ENCODE results near the gene SBF1. TPM values are rescaled to one million over a fixed set of nuclear protein-coding genes. Genes with fewer than 3 reads are reported as not detected.

Gene SBF1, protein sequence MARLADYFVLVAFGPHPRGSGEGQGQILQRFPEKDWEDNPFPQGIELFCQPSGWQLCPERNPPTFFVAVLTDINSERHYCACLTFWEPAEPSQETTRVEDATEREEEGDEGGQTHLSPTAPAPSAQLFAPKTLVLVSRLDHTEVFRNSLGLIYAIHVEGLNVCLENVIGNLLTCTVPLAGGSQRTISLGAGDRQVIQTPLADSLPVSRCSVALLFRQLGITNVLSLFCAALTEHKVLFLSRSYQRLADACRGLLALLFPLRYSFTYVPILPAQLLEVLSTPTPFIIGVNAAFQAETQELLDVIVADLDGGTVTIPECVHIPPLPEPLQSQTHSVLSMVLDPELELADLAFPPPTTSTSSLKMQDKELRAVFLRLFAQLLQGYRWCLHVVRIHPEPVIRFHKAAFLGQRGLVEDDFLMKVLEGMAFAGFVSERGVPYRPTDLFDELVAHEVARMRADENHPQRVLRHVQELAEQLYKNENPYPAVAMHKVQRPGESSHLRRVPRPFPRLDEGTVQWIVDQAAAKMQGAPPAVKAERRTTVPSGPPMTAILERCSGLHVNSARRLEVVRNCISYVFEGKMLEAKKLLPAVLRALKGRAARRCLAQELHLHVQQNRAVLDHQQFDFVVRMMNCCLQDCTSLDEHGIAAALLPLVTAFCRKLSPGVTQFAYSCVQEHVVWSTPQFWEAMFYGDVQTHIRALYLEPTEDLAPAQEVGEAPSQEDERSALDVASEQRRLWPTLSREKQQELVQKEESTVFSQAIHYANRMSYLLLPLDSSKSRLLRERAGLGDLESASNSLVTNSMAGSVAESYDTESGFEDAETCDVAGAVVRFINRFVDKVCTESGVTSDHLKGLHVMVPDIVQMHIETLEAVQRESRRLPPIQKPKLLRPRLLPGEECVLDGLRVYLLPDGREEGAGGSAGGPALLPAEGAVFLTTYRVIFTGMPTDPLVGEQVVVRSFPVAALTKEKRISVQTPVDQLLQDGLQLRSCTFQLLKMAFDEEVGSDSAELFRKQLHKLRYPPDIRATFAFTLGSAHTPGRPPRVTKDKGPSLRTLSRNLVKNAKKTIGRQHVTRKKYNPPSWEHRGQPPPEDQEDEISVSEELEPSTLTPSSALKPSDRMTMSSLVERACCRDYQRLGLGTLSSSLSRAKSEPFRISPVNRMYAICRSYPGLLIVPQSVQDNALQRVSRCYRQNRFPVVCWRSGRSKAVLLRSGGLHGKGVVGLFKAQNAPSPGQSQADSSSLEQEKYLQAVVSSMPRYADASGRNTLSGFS (N-terminal part only)
- 23.9 TPM for polyA plus RNA-seq (2013, experiment 1 of 2)
- polyA plus RNA-seq (2013, experiment 2 of 2) = 22.7 TPM

DNA sequence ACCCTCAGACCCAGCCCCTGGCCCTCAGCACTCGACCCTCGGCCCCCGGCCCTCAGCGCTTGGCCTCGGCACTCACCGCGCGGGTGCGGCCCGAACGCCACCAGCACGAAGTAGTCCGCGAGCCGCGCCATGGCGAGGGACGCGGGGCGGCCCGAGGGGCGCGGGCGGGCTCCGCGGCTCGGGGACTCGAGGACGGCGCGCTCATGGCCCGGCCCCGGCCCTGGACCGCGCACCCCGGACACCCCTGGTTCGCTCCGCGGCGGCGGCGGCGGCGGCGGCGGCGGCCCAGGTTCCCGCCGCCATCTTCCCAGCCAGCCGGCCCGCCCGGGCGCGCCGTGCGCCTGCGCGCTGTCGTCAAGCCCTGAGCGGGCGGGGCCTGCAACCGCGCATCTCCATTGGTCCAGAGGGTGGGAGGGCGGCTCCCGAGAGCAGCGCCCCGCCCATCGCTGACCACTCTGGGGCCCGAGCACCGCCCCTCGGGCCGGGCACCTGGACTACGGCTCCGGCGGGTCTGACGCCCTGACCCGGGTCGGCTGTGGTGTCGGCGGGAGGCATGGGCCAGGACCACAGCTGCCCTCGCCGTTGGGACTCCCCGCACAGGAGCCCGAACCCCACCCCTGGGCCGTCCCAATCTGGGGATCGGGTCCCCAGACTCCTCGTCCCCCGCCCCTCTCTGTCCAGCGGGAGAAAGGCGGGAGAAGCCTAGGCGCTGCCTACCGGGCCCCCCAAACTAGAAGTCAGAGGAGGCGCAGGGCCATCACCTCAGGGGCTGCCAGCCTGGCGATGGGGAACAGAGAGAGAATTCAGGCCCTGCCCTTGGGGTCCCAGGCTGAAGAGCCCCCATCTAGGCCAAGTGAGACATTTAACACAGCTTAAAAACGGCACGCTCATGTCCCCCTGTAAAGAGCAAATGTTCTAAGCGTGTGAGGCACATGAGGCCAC is at the start of gene SBF1:
TSS of gene SBF1 (minus strand) at position 326 of the 942 bp plus-strand sequence. CDS start at position 131, 195 bp downstream.
- Histone ChIP-seq H2AFZ (ENCODE audit: low read depth, low read length) (peak within 1 kb of the TSS; percentile 57), H3K23ac (ENCODE audit: low read length in 2 of 2) (no peak within 1 kb of the TSS), H3K9ac (ENCODE audit: low read length) (peak within 1 kb of the TSS; percentile 88), H4K8ac (ENCODE audit: low read length) (peak within 1 kb of the TSS; percentile 74), H3K27ac (ENCODE audit: low read length, poor library complexity, severe bottlenecking) (peak within 1 kb of the TSS; percentile 8), H3K27me3 (ENCODE audit: control insufficient read depth in 1 of 2, insufficient read depth in 1 of 2, low read length in 2 of 2) (peaks cover 5 to 8% of the 10 kb centered on the region in 2 experiments), H3K36me3 (ENCODE audit: control insufficient read depth in 1 of 2, insufficient read depth in 2 of 2, low read depth in 1 of 2, low read length in 2 of 2) (peaks cover 0 to 25% of the 10 kb centered on the region in 2 experiments), H3K4ac (ENCODE audit: low read depth in 1 of 2, low read length in 2 of 2) (peak within 1 kb of the TSS; percentile 58 to 62), H2BK5ac (ENCODE audit: low read depth, low read length, poor library complexity, severe bottlenecking) (no peak within 1 kb of the TSS), H3K4me3 (ENCODE audit: insufficient read depth in 1 of 2, low read depth in 1 of 2, low read length in 2 of 2) (peak within 1 kb of the TSS; percentile 85 to 91), H2AK5ac (ENCODE audit: low read length, severe bottlenecking) (peak within 1 kb of the TSS; percentile 47), H2BK15ac (ENCODE audit: low read depth, poor library complexity, severe bottlenecking) (peak within 1 kb of the TSS; percentile 4), H4K91ac (ENCODE audit: low read length) (peak within 1 kb of the TSS; percentile 54), H3K4me1 (ENCODE audit: control insufficient read depth, insufficient read depth, low read depth, low read length) (peaks cover 45% of the 10 kb centered on the region), H3K9me3 (ENCODE audit: control insufficient read depth, low read length) (no peaks in the 10 kb centered on the region), H3K18ac (ENCODE audit: low read depth in 1 of 2, low read length in 2 of 2) (peak within 1 kb of the TSS; percentile 24 to 88), H3K79me1 (replicated peaks; ENCODE audit: low read length, poor library complexity, severe bottlenecking) (no peaks in the 10 kb centered on the region), H2BK12ac (ENCODE audit: low read length in 2 of 2) (peak within 1 kb of the TSS in 1 of 2 experiments; percentile 22), H3K14ac (ENCODE audit: low read length in 2 of 2) (peak within 1 kb of the TSS in 1 of 2 experiments; percentile 82), H3K4me2 (ENCODE audit: low read length, poor library complexity, severe bottlenecking) (peak within 1 kb of the TSS; percentile 89), H2BK120ac (ENCODE audit: low read depth, low read length) (peak within 1 kb of the TSS; percentile 35)
- 5% methylated on average over 81 of the region's 97 CpGs for WGBS
- DNase-seq = peak; percentile 90

DNA sequence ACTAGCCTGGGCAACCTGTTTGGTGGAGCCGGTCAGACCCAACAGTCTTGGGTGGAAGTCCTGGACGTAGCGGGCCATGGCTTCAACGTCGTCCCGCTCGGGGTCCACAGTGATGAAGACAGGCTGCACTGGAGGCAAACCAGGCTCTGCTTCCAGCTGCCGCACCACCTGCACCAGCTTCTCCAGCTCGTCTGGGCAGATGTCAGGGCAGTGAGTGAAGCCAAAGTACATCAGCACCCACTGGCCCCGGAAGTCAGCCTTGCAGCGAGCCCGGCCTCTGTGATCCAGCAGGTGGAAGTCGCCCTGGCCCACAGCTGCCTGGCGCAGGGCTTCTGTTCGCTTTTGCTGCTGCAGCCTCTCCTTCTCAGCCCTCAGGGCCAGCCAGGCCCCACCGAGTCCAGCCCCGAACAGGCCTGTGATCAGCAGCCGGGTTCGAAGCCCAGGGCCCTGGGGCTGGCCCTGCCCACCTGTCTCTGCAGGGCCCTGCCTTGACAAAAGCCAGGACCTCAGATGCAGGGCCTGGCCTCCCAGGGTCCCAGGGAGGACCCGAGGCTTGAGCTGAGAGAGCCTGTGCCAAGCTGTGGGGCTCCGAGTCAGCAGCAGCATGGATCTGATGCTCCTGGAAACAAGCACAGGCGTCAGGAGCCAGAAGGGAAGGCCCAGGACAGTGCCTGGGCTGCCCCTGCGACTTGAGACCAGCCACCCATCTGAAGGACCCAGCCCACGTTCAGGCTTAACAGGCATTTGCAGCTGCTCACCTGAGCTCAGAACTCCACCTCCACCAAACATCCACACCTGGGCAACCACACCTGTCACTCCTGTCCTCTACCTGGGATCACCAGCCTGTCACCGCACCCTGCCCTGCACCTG is 49.2 kb upstream of the SBF1 start:
- Histone ChIP-seq H3K79me1 (replicated peaks; ENCODE audit: low read length, poor library complexity, severe bottlenecking) (peaks cover 29% of the 10 kb centered on the region), H3K27me3 (ENCODE audit: control insufficient read depth in 1 of 2, insufficient read depth in 1 of 2, low read length in 2 of 2) (no peaks in the 10 kb centered on the region), H3K27ac (ENCODE audit: low read length, poor library complexity, severe bottlenecking) (no peak overlapping the region), H3K36me3 (ENCODE audit: control insufficient read depth in 1 of 2, insufficient read depth in 2 of 2, low read depth in 1 of 2, low read length in 2 of 2) (peaks cover 40 to 42% of the 10 kb centered on the region in 2 experiments), H4K91ac (ENCODE audit: low read length) (no peak overlapping the region), H2BK120ac (ENCODE audit: low read depth, low read length) (no peak overlapping the region), H2BK5ac (ENCODE audit: low read depth, low read length, poor library complexity, severe bottlenecking) (no peak overlapping the region), H3K18ac (ENCODE audit: low read depth in 1 of 2, low read length in 2 of 2) (no peak overlapping the region), H2BK15ac (ENCODE audit: low read depth, poor library complexity, severe bottlenecking) (no peak overlapping the region), H3K4me1 (ENCODE audit: control insufficient read depth, insufficient read depth, low read depth, low read length) (peaks cover 27% of the 10 kb centered on the region), H4K8ac (ENCODE audit: low read length) (peak overlapping the region; percentile 0), H3K9me3 (ENCODE audit: control insufficient read depth, low read length) (no peaks in the 10 kb centered on the region), H3K9ac (ENCODE audit: low read length) (peak overlapping the region; percentile 94), H3K14ac (ENCODE audit: low read length in 2 of 2) (peak overlapping the region in 1 of 2 experiments; percentile 63), H3K4me2 (ENCODE audit: low read length, poor library complexity, severe bottlenecking) (peak overlapping the region; percentile 86), H3K23ac (ENCODE audit: low read length in 2 of 2) (no peak overlapping the region), H3K4me3 (ENCODE audit: insufficient read depth in 1 of 2, low read depth in 1 of 2, low read length in 2 of 2) (peak overlapping the region; percentile 23 to 84), H2AK5ac (ENCODE audit: low read length, severe bottlenecking) (no peak overlapping the region), H2BK12ac (ENCODE audit: low read length in 2 of 2) (no peak overlapping the region), H3K4ac (ENCODE audit: low read depth in 1 of 2, low read length in 2 of 2) (no peak overlapping the region), H2AFZ (ENCODE audit: low read depth, low read length) (no peak overlapping the region)
- WGBS = 78% methylated on average over 25 of the region's 25 CpGs
- DNase-seq = peak; percentile 5

DNA sequence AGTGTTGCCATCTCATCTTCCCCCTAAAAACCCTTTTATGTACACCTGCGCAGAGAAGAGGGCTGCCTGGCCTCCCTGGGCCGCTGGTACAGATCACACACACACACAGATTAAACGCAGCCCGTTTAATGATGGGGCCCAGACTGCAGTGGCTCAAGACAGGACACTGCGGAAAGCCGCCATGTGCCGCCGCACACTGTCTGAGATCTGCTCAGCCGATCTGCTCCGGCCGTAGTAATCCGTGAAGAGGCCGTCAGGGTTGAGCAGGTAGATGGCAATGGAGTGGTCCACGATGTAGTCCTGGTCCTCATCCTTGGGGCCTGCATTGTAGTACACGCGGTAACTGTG is 48.6 kb upstream of the SBF1 start:
- Histone ChIP-seq H3K79me1 (replicated peaks; ENCODE audit: low read length, poor library complexity, severe bottlenecking) (peaks cover 29% of the 10 kb centered on the region), H3K27ac (ENCODE audit: low read length, poor library complexity, severe bottlenecking) (no peak overlapping the region), H2AK5ac (ENCODE audit: low read length, severe bottlenecking) (no peak overlapping the region), H4K8ac (ENCODE audit: low read length) (no peak overlapping the region), H3K4ac (ENCODE audit: low read depth in 1 of 2, low read length in 2 of 2) (peak overlapping the region in 1 of 2 experiments; percentile 24), H2BK15ac (ENCODE audit: low read depth, poor library complexity, severe bottlenecking) (no peak overlapping the region), H3K9ac (ENCODE audit: low read length) (peak overlapping the region; percentile 94), H2BK5ac (ENCODE audit: low read depth, low read length, poor library complexity, severe bottlenecking) (no peak overlapping the region), H3K14ac (ENCODE audit: low read length in 2 of 2) (no peak overlapping the region), H3K23ac (ENCODE audit: low read length in 2 of 2) (no peak overlapping the region), H3K9me3 (ENCODE audit: control insufficient read depth, low read length) (no peaks in the 10 kb centered on the region), H2BK12ac (ENCODE audit: low read length in 2 of 2) (no peak overlapping the region), H3K27me3 (ENCODE audit: control insufficient read depth in 1 of 2, insufficient read depth in 1 of 2, low read length in 2 of 2) (no peaks in the 10 kb centered on the region), H3K4me1 (ENCODE audit: control insufficient read depth, insufficient read depth, low read depth, low read length) (peaks cover 26% of the 10 kb centered on the region), H3K18ac (ENCODE audit: low read depth in 1 of 2, low read length in 2 of 2) (no peak overlapping the region), H3K4me3 (ENCODE audit: insufficient read depth in 1 of 2, low read depth in 1 of 2, low read length in 2 of 2) (no peak overlapping the region), H2AFZ (ENCODE audit: low read depth, low read length) (no peak overlapping the region), H3K36me3 (ENCODE audit: control insufficient read depth in 1 of 2, insufficient read depth in 2 of 2, low read depth in 1 of 2, low read length in 2 of 2) (peaks cover 46 to 48% of the 10 kb centered on the region in 2 experiments), H3K4me2 (ENCODE audit: low read length, poor library complexity, severe bottlenecking) (no peak overlapping the region), H2BK120ac (ENCODE audit: low read depth, low read length) (no peak overlapping the region), H4K91ac (ENCODE audit: low read length) (no peak overlapping the region)
- no peak for DNase-seq
- whole genome bisulfite sequencing = 94% methylated on average over 16 of the region's 16 CpGs
